HEK293 (cell line): Measurements from ENCODE around the gene OLIG2.
A peak's percentile ranks its signal among the peaks of the same experiment; 100 is the strongest.

Experiments
- CTCF ChIA-PET: fragments of 350-600 bp; formaldehyde crosslinking; extraction: SDS; loops from one replicate; lab custom pipeline; 2021; ENCODE audit warnings: antibody characterized with exemption; lab: Yijun Ruan, JAX
- POLR2A ChIA-PET: fragments of 300-600 bp; formaldehyde crosslinking; extraction: SDS; loops from one replicate; lab custom pipeline; 2020; ENCODE audit warnings: antibody characterized with exemption, inconsistent platforms; lab: Yijun Ruan, JAX
- H3K27ac ChIP-seq: fragments of 200-500 bp; sonication (Bioruptor generic); 2 replicates; pipeline ENCODE4 v1.5.1; 2014; ENCODE audit warnings: low read depth, low read length, control low read depth, inconsistent platforms; ENCODE audit errors: extremely low read depth
- H3K36me3 ChIP-seq, 2 experiments: fragments of 200-500 bp in 1 of 2; sonication (Bioruptor generic) in 1 of 2; 1 replicate in 1 of 2; 2 replicates in 1 of 2; pipeline ENCODE4 v1.5.1; 2014 to 2017; ENCODE audit warnings: inconsistent platforms in 2 of 2, low read length in 2 of 2; ENCODE audit not compliant: control insufficient read depth in 2 of 2, insufficient read depth in 1 of 2
- H3K4me1 ChIP-seq: fragments of 200-500 bp; sonication (Bioruptor generic); 2 replicates; pipeline ENCODE4 v1.5.1; 2014; ENCODE audit warnings: mild to moderate bottlenecking, low read length, inconsistent platforms; ENCODE audit not compliant: control insufficient read depth, insufficient read depth
- H3K4me3 ChIP-seq: 2 replicates; pipeline ENCODE4 v1.5.1; 2011; ENCODE audit warnings: low read depth, mild to moderate bottlenecking, control low read depth, low read length, moderate library complexity
- H3K9me3 ChIP-seq: fragments of 200-500 bp; sonication (Bioruptor generic); 2 replicates; pipeline ENCODE4 v1.5.1; 2014; ENCODE audit warnings: low read depth, low read length, inconsistent platforms; ENCODE audit not compliant: control insufficient read depth, insufficient read depth
- IKZF3 ChIP-seq: fragments of 450-650 bp; IDR thresholded peaks from 2 replicates; pipeline ENCODE4 v1.5.0; 2018; ENCODE audit warnings: missing biosample characterization, mild to moderate bottlenecking, missing genetic modification characterization, moderate library complexity
- ZBTB20 ChIP-seq: fragments of 450-650 bp; formaldehyde crosslinking; IDR thresholded peaks from 2 replicates; pipeline ENCODE4 v1.5.1; 2016; ENCODE audit warnings: missing biosample characterization, missing genetic modification characterization
- ZNF248 ChIP-seq: fragments of 450-650 bp; formaldehyde crosslinking; IDR thresholded peaks from 2 replicates; pipeline ENCODE4 v1.5.1; 2017; ENCODE audit warnings: missing biosample characterization, missing genetic modification characterization
- ZNF426 ChIP-seq: fragments of 450-650 bp; formaldehyde crosslinking; IDR thresholded peaks from 2 replicates; pipeline ENCODE4 v1.5.1; 2017; ENCODE audit warnings: missing biosample characterization, missing genetic modification characterization, mild to moderate bottlenecking, inconsistent platforms, moderate library complexity
- ZNF433 ChIP-seq: fragments of 450-650 bp; formaldehyde crosslinking; IDR thresholded peaks from 2 replicates; pipeline ENCODE4 v1.5.1; 2016; ENCODE audit warnings: missing biosample characterization, missing genetic modification characterization, low read depth
- ZNF548 ChIP-seq: fragments of 450-650 bp; formaldehyde crosslinking; IDR thresholded peaks from 2 replicates; pipeline ENCODE4 v1.5.1; 2016; ENCODE audit warnings: missing biosample characterization, missing genetic modification characterization
- ZNF629 ChIP-seq: fragments of 450-650 bp; formaldehyde crosslinking; IDR thresholded peaks from 2 replicates; pipeline ENCODE4 v1.5.1; 2017; ENCODE audit warnings: missing biosample characterization, missing genetic modification characterization
- ZNF677 ChIP-seq: fragments of 450-650 bp; IDR thresholded peaks from 2 replicates; pipeline ENCODE4 v1.5.0; 2018; ENCODE audit warnings: missing biosample characterization, mild to moderate bottlenecking, missing genetic modification characterization, moderate library complexity
- ZNF837 ChIP-seq: fragments of 450-650 bp; formaldehyde crosslinking; IDR thresholded peaks from 2 replicates; pipeline ENCODE4 v1.5.1; 2016; ENCODE audit warnings: missing biosample characterization, missing genetic modification characterization
- TF ChIP-seq, protein P1 (sequence below): fragments of 450-650 bp; formaldehyde crosslinking; IDR thresholded peaks from 2 replicates; pipeline ENCODE4 v1.5.1; 2017; ENCODE audit warnings: missing biosample characterization, missing genetic modification characterization
- TF ChIP-seq, protein P2 (sequence below): fragments of 450-650 bp; formaldehyde crosslinking; IDR thresholded peaks from 2 replicates; pipeline ENCODE4 v1.5.1; 2017; ENCODE audit warnings: missing biosample characterization, missing genetic modification characterization
- TF ChIP-seq, protein P3 (sequence below): fragments of 450-650 bp; formaldehyde crosslinking; IDR thresholded peaks from 2 replicates; pipeline ENCODE4 v1.5.1; 2016; ENCODE audit warnings: missing biosample characterization, missing genetic modification characterization, borderline replicate concordance

OLIG2 gene

DNA sequence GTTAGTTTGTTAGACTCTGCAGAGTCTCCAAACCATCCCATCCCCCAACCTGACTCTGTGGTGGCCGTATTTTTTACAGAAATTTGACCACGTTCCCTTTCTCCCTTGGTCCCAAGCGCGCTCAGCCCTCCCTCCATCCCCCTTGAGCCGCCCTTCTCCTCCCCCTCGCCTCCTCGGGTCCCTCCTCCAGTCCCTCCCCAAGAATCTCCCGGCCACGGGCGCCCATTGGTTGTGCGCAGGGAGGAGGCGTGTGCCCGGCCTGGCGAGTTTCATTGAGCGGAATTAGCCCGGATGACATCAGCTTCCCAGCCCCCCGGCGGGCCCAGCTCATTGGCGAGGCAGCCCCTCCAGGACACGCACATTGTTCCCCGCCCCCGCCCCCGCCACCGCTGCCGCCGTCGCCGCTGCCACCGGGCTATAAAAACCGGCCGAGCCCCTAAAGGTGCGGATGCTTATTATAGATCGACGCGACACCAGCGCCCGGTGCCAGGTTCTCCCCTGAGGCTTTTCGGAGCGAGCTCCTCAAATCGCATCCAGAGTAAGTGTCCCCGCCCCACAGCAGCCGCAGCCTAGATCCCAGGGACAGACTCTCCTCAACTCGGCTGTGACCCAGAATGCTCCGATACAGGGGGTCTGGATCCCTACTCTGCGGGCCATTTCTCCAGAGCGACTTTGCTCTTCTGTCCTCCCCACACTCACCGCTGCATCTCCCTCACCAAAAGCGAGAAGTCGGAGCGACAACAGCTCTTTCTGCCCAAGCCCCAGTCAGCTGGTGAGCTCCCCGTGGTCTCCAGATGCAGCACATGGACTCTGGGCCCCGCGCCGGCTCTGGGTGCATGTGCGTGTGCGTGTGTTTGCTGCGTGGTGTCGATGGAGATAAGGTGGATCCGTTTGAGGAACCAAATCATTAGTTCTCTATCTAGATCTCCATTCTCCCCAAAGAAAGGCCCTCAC is at the start of gene OLIG2 (continued):
- no peak for TF ChIP-seq ZNF677

DNA sequence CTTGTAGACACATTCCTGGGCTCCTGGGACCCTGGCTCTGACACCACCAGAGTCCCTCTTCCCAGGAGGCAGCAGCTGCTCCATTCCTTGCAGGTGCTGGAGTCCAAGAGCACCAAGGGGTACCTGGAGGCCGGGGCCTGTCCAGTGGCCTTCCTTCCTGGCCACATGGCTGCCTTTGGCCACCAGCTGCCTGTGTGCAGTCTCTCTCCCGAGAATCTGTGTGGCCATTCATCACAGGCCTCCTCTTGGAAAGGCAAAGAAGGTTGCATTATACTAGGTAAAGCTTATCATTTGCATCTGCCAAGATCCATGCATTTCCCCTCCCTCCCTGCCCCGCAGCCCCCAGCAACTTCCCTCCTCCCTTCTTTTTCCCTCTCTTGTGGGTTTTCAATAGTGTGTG is 48.9 kb upstream of the OLIG2 start:
- TF ChIP-seq ZBTB20 (tag by site-specific recombination) (0 out of 2 replicates have a peak, but pooled peaks have one; percentile 27), IKZF3 (tag by site-specific recombination) (no peak)
- TF ChIP-seq, all 188 proteins: peak for 1
- Histone ChIP-seq H3K27ac (no peak overlapping the region), H3K36me3 (no peaks in the 10 kb centered on the region), H3K4me3 (no peak overlapping the region), H3K4me1 (no peaks in the 10 kb centered on the region), H3K9me3 (no peaks in the 10 kb centered on the region)
- POLR2A ChIA-PET = no interaction called here
- CTCF ChIA-PET = interaction anchor here (1.5 kb wide), 1 partner anchor 36 kb away, joined by 4 read pairs; no protein-coding TSS in a partner anchor

DNA sequence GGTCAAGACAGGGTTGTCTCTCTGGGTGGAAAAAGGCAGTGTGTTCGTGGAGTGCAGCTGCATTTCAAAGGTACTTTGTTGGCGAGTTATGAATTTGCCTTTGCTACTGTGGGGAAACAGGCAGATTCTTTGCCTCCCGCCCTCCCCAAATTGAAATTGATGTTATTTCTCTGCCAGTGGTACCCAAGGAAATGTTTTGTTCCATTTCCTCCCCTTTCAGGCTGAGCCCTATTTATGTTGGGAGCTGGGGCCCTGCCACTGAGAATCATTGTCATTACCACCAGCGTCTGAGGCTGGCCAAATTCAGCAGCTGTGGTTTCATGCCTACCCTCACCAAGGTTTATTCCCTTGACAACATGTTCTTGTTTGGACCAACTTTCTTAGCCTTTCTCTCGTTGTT is 48.5 kb upstream of the OLIG2 start:
- Histone ChIP-seq H3K27ac (no peak overlapping the region), H3K36me3 (no peaks in the 10 kb centered on the region), H3K9me3 (no peaks in the 10 kb centered on the region), H3K4me1 (no peaks in the 10 kb centered on the region), H3K4me3 (no peak overlapping the region)
- ChIA-PET CTCF (interaction anchor here (1.5 kb wide), 1 partner anchor 37 kb away, joined by 4 read pairs; no protein-coding TSS in a partner anchor), POLR2A (interaction anchor here (0.6 kb wide), 1 partner anchor 56 kb away, joined by 6 read pairs; no protein-coding TSS in a partner anchor)
- TF ChIP-seq, protein P1, sequence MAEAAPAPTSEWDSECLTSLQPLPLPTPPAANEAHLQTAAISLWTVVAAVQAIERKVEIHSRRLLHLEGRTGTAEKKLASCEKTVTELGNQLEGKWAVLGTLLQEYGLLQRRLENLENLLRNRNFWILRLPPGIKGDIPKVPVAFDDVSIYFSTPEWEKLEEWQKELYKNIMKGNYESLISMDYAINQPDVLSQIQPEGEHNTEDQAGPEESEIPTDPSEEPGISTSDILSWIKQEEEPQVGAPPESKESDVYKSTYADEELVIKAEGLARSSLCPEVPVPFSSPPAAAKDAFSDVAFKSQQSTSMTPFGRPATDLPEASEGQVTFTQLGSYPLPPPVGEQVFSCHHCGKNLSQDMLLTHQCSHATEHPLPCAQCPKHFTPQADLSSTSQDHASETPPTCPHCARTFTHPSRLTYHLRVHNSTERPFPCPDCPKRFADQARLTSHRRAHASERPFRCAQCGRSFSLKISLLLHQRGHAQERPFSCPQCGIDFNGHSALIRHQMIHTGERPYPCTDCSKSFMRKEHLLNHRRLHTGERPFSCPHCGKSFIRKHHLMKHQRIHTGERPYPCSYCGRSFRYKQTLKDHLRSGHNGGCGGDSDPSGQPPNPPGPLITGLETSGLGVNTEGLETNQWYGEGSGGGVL = no peak
- TF ChIP-seq ZNF433 (tag by site-specific recombination) = no peak
- TF ChIP-seq, protein P2, sequence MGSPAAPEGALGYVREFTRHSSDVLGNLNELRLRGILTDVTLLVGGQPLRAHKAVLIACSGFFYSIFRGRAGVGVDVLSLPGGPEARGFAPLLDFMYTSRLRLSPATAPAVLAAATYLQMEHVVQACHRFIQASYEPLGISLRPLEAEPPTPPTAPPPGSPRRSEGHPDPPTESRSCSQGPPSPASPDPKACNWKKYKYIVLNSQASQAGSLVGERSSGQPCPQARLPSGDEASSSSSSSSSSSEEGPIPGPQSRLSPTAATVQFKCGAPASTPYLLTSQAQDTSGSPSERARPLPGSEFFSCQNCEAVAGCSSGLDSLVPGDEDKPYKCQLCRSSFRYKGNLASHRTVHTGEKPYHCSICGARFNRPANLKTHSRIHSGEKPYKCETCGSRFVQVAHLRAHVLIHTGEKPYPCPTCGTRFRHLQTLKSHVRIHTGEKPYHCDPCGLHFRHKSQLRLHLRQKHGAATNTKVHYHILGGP (tag by site-specific recombination) = no peak

DNA sequence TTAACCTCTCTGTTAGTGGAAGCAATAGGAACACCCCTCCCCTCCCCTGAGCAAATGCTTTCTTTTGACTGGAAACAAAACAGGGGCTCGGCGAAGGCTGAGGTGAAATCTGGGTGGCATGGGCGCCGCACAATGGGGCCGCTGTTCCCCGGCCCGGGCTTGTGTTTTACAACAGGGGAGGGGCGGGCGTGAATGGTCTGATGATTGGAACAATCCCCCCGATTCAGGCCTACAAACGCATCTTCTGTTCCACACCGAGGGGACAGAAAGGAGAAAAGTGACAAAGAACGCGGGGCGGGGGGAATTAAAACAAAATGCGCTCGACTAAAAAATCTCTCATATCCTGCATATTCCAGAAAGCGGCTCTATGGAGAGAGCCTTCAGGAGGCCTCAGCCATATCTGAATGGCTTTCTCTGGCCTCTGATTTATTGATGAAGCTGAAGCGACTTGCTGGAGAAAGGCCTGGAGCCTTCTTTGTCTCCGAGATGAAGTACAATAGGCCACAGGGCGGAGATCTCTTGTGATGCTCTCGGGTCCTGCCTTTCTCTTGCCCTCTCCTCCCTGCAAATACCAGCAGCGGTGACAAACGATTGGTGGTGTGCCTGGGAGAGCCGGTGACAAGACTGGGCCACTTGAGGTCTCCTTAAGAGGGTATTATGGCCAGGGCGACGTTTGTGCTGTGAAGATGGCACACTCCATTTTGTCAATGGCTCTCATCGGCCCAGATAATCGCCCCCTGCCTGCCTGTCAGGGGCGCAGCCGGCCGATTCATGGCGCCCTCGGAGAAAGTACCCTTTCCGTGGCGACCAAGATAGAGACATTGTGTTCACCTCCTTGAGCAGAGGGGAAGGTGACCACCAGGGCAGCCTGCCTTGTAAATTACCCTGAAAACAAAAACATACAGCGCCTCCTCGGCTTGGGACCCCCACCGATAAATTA is 47.1 kb upstream of the OLIG2 start:
- Histone ChIP-seq H3K27ac (no peak overlapping the region), H3K9me3 (no peaks in the 10 kb centered on the region), H3K4me3 (no peak overlapping the region), H3K4me1 (no peaks in the 10 kb centered on the region), H3K36me3 (no peaks in the 10 kb centered on the region)
- TF ChIP-seq ZNF629 (no peak), ZNF548 (tag by site-specific recombination) (no peak), ZNF837 (tag by site-specific recombination) (no peak), ZNF248 (tag by site-specific recombination) (no peak), ZNF426 (tag by site-specific recombination) (no peak)
- TF ChIP-seq, protein P3, sequence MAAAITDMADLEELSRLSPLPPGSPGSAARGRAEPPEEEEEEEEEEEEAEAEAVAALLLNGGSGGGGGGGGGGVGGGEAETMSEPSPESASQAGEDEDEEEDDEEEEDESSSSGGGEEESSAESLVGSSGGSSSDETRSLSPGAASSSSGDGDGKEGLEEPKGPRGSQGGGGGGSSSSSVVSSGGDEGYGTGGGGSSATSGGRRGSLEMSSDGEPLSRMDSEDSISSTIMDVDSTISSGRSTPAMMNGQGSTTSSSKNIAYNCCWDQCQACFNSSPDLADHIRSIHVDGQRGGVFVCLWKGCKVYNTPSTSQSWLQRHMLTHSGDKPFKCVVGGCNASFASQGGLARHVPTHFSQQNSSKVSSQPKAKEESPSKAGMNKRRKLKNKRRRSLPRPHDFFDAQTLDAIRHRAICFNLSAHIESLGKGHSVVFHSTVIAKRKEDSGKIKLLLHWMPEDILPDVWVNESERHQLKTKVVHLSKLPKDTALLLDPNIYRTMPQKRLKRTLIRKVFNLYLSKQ = no peak
- POLR2A ChIA-PET = no interaction called here
- CTCF ChIA-PET = interaction anchor here (0.7 kb wide), 1 partner anchor 467 kb away, joined by 8 read pairs; no protein-coding TSS in a partner anchor
